Measurements from ENCODE around the gene IHH.

Gene IHH

DNA sequence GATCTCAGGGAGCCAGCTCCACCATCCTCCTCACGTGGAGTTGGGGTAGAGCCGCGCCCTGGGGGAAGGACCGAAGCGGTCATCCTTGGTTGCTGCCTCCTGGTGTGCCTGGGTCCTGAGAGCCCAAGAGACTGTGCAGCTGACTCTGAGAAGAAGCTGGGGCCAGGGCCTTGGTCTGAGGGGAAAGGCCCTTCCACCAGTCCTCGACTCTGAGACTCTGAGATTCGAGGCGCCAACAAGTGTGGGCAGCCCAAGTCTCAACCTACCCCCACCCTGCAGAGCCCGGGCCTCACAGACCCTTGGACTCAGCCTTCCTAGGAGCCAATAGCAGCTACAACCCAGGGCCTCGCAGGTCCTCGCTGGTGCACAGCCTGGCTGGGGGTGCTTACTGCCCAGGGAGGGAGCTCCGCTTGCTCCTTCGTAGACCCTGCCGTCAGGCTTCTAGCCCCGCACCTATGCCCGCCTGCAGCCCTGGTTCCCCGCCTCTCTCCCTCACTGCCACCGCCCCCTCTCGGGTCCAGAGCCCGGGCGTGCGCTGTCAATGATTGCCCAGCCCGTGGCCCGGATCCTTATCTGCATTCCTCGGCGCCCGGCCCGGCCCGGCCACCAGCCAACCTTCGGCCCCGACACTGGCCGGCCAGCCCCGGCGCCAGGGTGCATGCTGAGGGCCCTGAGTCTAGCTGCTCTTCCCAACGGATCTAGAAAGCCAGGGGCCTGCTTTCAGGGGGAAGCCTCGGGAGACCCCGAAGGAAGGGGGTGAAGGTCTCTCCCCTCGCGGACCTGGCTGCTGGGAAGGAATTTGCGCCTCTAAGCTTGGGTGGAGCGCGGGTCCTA lies 2.0 kb downstream of the IHH start:
- Mint-ChIP-seq H3K27ac (no peak overlapping the region), H3K9me3 (no peaks in the 10 kb centered on the region), H3K4me3 (no peak overlapping the region), H3K4me1 (ENCODE audit: low read depth) (peaks cover 23% of the 10 kb centered on the region), H3K36me3 (ENCODE audit: low read depth) (no peaks in the 10 kb centered on the region), H3K27me3 (peaks cover 62% of the 10 kb centered on the region)

DNA sequence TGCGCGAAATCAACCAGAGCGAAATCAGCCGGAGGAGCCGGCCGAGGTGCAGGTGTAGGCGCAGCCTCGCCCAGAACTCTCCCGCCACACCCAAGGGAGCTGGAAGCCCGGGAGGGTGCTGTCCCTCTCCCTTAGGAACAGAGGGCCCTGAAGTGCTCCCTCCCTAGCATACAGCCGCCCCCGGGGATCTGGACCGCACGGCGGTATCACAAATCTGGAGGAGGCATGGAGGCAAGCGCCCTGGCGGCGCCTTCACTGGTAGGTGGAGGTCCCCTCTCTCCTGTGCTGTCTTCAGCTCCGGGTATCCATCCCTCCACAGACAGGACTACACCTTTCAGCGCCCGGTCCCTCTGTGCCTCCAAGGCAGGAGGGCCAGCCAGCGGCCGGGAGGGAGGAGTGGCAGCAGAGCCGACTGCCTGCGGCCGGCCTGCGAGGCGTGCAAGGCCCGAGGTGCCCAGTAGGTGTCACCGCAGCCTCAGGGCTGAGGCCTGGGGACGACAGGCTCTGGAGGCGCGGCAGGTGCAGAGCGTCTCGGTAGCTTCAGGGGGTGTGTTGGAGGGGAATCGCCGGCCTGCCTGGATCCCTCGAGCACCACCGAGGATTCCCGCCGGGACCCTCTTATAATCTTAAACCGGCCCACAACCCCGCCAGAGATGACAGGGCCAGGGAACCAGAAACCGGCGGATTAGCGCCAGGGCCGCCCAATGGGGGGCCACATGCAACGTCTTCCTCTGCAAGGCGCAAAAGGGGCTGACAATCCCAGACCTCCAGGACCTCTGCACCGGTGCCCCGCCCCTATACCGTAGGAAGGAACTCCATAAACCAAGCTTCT lies 2.8 kb downstream of the IHH start:
- H3K9me3 Mint-ChIP-seq: no peaks in the 10 kb centered on the region
- peaks cover 56% of the 10 kb centered on the region for H3K27me3 Mint-ChIP-seq
- peak overlapping the region; percentile 45 for H3K4me3 Mint-ChIP-seq
- no peaks in the 10 kb centered on the region for H3K36me3 Mint-ChIP-seq (ENCODE audit: low read depth)
- H3K4me1 Mint-ChIP-seq (ENCODE audit: low read depth): peaks cover 23% of the 10 kb centered on the region
- H3K27ac Mint-ChIP-seq: no peak overlapping the region

DNA sequence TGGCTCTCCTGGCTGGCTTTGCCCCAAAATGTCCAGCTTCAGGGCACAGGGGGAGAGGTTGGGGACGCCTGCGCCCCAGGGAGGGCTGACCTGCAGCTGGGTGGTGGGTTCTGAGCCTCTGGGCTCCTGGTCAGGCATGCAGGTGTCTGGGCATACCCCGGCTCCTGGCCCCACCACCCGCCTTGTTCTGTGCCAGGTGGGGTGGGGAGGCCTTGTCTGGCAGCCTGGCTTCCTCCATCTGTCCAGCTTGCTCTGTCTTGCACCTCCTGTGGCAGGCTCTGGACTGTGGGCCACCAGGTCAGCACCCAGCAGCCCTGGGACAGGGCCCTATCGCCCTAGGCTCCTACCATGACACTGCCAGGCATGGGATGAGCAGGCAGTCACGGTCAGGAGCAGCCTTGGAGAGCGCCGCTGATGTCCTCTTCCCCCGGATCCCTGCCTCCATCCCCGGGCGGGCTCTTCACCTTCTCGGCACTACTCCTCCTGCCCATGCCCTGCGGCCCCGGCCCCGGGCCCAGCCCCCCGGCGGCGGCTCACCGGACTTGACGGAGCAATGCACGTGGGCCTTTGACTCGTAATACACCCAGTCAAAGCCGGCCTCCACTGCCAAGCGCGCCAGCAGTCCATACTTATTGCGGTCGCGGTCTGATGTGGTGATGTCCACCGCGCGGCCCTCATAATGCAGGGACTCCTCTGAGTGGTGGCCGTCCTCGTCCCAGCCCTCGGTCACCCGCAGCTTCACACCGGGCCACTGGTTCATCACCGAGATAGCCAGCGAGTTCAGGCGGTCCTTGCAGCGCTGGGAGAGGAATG lies 3.6 kb downstream of the IHH start:
- Mint-ChIP-seq H3K27ac (no peak overlapping the region), H3K4me1 (ENCODE audit: low read depth) (peaks cover 23% of the 10 kb centered on the region), H3K9me3 (no peaks in the 10 kb centered on the region), H3K27me3 (peaks cover 54% of the 10 kb centered on the region), H3K4me3 (no peak overlapping the region), H3K36me3 (ENCODE audit: low read depth) (no peaks in the 10 kb centered on the region)

DNA sequence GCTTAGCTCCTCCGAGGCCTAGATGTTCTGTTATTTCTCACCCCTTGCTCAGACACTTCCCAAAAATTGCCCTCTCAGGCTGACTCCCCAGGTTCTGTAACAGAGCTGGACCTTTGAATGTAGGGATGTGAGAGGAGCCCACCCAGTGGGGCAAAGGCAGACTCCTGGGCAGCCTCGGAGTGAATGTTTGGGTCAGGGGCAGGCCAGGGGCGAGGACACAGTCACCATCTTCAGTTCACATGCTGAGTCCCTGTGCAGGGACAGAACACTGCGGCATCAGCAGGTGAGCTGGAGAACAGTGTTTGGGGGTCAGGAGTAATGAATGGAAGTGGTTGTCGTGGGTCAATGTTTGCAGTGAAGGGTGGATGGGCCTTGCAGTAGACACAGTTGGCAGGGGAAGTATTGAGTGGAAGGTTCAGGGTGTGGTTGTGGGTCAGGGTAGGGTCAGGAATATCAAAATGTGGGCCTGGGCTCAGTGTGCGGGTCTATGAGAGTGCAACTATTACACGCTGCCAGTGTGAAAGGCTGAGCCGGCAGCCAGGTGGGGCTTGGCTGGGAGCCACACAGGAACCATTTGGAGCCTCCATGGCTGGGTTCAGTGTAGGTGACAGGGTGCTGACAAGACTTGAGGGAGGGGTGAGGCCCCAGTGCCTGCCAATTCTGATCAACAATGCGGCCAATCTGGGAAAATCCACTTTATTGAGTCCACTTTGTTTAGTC lies 4.4 kb downstream of the IHH start:
- Mint-ChIP-seq H3K9me3 (no peaks in the 10 kb centered on the region), H3K27ac (no peak overlapping the region), H3K4me1 (ENCODE audit: low read depth) (peaks cover 21% of the 10 kb centered on the region), H3K4me3 (no peak overlapping the region), H3K36me3 (ENCODE audit: low read depth) (no peaks in the 10 kb centered on the region), H3K27me3 (peaks cover 50% of the 10 kb centered on the region)

DNA sequence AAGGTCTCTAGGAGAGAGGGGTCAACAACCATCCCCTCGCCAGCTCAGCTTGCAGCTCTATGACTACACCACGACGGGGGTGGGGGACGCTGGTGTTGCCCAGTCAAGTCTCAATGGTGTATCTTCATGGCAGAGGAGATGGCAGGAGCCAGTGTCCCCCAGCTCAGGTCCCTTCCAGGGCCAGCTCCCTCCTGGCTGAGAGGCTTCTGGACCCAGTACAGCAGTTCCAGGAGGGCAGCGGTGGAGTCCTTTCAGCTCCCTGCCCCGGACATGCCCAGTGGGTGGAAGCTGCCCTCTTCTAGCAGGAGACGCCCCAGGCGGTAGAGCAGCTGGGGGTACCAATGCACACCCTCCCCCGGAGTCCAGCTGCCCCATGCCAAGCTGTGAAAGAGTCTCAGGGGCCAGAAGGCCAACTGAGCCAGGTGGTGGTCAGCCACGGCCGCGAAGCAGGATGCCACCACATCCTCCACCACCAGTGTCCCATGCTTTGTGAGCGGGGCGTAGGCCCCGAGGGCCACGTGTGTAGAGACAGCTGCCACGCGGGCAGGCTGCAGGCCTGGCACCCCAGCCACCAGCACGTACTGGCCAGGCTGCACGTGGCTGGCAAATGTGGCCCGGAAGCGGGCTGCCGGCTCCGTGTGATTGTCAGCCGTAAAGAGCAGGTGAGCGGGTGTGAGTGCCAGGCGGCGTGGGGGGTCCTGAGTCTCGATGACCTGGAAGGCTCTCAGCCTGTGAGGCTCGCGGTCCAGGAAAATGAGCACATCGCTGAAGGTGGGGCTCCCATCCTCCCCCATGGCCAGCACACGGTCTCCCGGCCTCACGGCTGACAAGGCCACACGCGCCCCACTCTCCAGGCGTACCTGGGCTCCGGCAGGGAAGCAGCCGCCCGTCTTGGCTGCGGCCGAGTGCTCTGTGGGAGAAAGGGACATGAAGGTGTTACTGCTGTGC lies 5.5 kb downstream of the IHH start:
- peaks cover 19% of the 10 kb centered on the region for H3K4me1 Mint-ChIP-seq (ENCODE audit: low read depth)
- H3K4me3 Mint-ChIP-seq: no peak overlapping the region
- H3K27me3 Mint-ChIP-seq: peaks cover 51% of the 10 kb centered on the region
- no peak overlapping the region for H3K27ac Mint-ChIP-seq
- no peaks in the 10 kb centered on the region for H3K36me3 Mint-ChIP-seq (ENCODE audit: low read depth)
- H3K9me3 Mint-ChIP-seq: no peaks in the 10 kb centered on the region

DNA sequence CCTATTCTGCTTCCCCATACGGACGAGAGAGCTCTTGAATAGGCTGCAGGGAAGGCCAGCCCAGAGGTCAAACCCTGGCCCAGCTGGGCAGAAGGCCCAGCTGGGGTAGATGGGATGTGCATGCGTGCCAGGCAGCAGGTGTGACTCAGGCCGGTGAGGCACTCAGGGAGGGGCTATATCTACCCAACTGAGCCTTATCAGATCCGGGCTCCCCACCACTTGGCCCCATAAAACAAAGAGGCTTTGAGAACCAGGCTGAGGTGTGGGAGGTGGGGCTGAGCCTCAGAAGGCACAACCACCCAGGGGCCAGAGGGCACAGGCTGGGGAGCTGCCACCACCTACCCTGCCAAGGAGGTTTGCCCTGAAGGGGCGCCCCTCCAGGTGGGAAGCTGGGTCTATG lies 11.4 kb downstream of the IHH start:
- H3K27me3 Mint-ChIP-seq: peaks cover 50% of the 10 kb centered on the region

DNA sequence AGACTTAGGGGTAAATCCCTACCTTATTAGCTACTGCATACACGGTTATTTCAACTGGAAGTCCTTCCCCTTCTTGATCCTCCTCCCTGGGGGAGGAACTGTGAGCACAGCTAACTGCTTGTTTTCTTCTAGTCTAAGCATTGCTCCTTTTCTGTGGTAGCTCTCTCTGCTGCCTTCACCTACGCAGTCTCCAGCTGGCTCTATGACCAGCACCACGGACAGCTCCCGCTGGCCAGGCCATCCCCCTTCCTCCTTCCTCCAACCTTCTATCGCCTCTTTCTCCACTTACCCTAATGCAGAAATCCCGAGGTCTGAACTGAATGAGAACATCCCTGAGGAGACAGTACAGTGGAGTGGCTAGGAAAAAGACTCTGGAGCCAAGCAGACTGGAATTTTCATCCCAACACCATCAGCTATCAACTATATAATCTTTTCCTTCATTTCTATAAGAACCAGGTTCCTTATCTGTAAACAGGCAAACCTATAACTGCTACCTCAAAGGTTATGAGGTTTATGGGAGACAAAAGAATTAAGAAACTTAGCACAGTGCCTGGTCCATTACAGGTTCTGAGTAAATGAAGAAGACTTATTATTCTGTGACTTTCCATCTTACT lies 14.7 kb downstream of the IHH start:
- Mint-ChIP-seq H3K27ac (no peak overlapping the region), H3K9me3 (no peaks in the 10 kb centered on the region), H3K27me3 (peaks cover 62% of the 10 kb centered on the region), H3K4me3 (no peak overlapping the region), H3K4me1 (ENCODE audit: low read depth) (peaks cover 7% of the 10 kb centered on the region), H3K36me3 (ENCODE audit: low read depth) (no peaks in the 10 kb centered on the region)

More for the DNA sequence above, 11.4 kb downstream of the IHH start:
- Mint-ChIP-seq H3K9me3 (no peaks in the 10 kb centered on the region), H3K4me3 (no peak overlapping the region), H3K36me3 (ENCODE audit: low read depth) (no peaks in the 10 kb centered on the region), H3K27ac (no peak overlapping the region), H3K4me1 (ENCODE audit: low read depth) (no peaks in the 10 kb centered on the region)

DNA sequence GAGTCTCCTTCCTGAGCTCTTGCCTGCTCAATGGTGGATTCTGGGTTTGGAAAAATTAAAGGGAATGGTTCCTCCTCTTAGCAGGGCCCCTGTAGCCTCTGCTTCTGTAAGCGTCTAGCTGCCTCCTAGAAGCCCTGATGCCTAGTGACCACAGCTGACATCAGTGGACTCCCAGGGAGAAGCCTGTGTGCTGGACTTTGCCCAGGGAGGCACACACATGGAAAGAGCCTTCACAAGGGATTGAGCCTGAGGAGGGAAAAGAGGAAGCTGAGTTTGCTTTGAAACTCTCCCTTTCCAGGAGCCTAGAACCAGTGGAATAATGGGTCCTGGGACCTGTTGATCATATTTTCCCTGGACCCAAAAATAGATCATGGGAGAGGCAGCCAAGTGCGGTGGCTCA lies 18.0 kb downstream of the IHH start:
- Mint-ChIP-seq H3K4me1 (ENCODE audit: low read depth) (peaks cover 9% of the 10 kb centered on the region), H3K9me3 (no peaks in the 10 kb centered on the region), H3K36me3 (ENCODE audit: low read depth) (no peaks in the 10 kb centered on the region), H3K4me3 (no peak overlapping the region), H3K27ac (no peak overlapping the region), H3K27me3 (peaks cover 69% of the 10 kb centered on the region)

DNA sequence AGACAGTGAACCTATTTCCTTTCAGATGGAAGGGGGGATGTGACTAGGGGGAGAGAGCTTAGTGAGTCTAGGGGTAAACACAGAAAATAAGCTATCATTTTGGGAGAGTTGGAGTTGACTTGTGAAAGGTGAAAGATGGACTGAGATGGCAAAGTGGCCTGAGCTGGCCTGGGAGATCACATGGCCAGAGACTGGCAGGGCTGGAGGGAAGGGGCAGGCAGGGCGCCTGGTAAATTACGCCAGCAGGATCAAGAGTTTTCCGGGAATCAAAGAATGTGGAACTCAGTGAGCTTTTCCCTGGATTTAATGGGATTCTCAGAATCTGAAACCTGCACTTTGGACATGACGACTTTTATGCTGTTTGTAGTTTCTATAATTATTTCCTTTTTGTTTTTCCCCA lies 18.6 kb downstream of the IHH start:
- H3K36me3 Mint-ChIP-seq (ENCODE audit: low read depth): no peaks in the 10 kb centered on the region
- H3K27me3 Mint-ChIP-seq: peaks cover 68% of the 10 kb centered on the region
- peaks cover 9% of the 10 kb centered on the region for H3K4me1 Mint-ChIP-seq (ENCODE audit: low read depth)
- H3K9me3 Mint-ChIP-seq: no peaks in the 10 kb centered on the region
- H3K27ac Mint-ChIP-seq: no peak overlapping the region
- no peak overlapping the region for H3K4me3 Mint-ChIP-seq

DNA sequence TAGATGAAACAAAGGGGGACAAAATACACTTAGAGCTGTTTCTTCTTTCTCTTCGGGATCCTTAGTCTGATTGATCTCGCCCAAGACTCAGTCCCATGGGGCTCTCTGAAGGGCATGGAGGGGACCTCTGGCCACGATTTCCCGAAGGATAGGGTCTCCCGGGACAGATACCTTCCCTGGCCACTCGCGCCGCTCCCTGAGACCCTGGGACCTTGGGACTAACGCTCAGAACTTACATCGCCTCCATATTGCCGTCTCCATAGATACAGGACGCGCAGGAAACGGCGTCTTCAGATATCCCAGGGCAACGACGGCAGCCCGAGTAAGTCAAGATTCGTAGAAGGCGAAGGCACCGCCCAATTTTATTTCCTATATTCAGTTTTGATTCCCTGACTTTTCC lies 19.5 kb downstream of the IHH start, which contains the start of gene CFAP65:
Gene CFAP65 (minus strand): TSS at position 265 of the 400 bp plus-strand sequence. CDS start 2,468 bp downstream, outside the sequence.
- H3K4me1 Mint-ChIP-seq (ENCODE audit: low read depth): peaks cover 9% of the 10 kb centered on the region
- no peaks in the 10 kb centered on the region for H3K36me3 Mint-ChIP-seq (ENCODE audit: low read depth)
- H3K4me3 Mint-ChIP-seq: peak within 1 kb of the TSS; percentile 58
- H3K9me3 Mint-ChIP-seq: no peaks in the 10 kb centered on the region
- H3K27ac Mint-ChIP-seq: no peak within 1 kb of the TSS
- H3K27me3 Mint-ChIP-seq: peaks cover 62% of the 10 kb centered on the region

DNA sequence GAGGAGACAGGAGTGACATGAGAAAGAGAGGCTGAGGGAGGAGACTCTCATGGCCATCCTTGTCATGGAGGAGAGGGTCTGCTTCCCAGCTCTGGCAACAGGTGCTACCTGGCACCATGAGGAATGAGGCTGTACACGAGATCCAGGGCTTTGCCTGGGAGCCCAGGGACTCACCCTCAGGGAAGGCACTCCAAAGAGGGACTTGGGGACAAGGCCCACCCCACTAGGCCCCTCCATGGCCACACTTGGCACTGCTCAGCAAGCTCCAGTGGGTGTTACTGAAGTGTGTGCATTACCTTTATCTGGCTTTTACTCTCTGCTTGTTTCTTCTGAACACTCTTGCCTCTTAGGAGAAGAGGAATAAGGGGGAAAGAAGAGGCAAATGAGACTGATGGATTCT lies 22.1 kb downstream of the IHH start:
- Mint-ChIP-seq H3K4me3 (no peak overlapping the region), H3K36me3 (ENCODE audit: low read depth) (no peaks in the 10 kb centered on the region), H3K27me3 (peaks cover 69% of the 10 kb centered on the region), H3K27ac (no peak overlapping the region), H3K9me3 (no peaks in the 10 kb centered on the region), H3K4me1 (ENCODE audit: low read depth) (peaks cover 9% of the 10 kb centered on the region)

DNA sequence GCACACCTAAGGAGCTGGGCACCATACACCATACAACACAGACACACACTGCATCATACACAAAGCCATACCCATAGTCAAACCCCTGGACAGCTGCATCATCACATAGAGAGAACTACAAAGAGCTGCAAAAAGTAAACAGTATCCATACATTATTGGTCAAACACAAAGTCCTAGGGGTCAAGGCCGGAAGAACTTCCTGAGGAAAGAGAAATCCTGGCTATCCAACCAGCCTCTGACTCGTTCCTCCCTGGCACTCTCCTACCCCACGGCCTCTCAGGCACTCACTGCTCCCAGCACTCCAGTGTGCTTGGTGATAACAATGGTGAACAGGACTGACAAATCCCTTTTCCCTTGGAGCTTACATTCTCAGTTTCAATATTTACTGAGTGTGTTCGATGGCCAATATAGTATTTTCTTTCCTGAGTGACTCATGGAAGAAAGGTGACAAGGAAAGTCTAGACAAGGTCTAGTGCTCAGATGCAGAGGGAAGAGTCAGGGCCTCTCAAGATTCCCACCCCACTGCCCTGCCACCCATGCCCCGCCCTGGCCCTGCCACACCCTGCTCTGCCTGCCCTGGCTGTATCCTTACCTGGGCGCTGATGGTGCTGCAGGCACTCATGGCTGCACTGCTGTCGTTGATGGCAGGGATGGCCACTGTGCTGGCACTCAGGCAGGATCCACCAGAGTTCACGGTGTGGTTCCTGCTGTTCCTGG lies 22.8 kb downstream of the IHH start:
- no peaks in the 10 kb centered on the region for H3K9me3 Mint-ChIP-seq
- peaks cover 70% of the 10 kb centered on the region for H3K27me3 Mint-ChIP-seq
- no peaks in the 10 kb centered on the region for H3K36me3 Mint-ChIP-seq (ENCODE audit: low read depth)
- H3K27ac Mint-ChIP-seq: no peak overlapping the region
- no peak overlapping the region for H3K4me3 Mint-ChIP-seq
- H3K4me1 Mint-ChIP-seq (ENCODE audit: low read depth): peaks cover 9% of the 10 kb centered on the region

Data from stimulated activated naive CD8-positive, alpha-beta T cell treated with anti-CD3 and anti-CD28 coated beads, Interleukin-15, Interleukin-2, amounts not matched to agents 100 ng/mL and 50 ng/mL, for 24 hours (primary cell).